ENCODE results near the gene BLOC1S5. TPM values are rescaled to one million over a fixed set of nuclear protein-coding genes. Genes with fewer than 3 reads are reported as not detected.
A peak's percentile ranks its signal among the peaks of the same experiment; 100 is the strongest.

The BLOC1S5 gene
- total and polyA plus RNA-seq, 4 experiments from 2014 or later = 23.0 to 36.3 (median 26.1) TPM

DNA sequence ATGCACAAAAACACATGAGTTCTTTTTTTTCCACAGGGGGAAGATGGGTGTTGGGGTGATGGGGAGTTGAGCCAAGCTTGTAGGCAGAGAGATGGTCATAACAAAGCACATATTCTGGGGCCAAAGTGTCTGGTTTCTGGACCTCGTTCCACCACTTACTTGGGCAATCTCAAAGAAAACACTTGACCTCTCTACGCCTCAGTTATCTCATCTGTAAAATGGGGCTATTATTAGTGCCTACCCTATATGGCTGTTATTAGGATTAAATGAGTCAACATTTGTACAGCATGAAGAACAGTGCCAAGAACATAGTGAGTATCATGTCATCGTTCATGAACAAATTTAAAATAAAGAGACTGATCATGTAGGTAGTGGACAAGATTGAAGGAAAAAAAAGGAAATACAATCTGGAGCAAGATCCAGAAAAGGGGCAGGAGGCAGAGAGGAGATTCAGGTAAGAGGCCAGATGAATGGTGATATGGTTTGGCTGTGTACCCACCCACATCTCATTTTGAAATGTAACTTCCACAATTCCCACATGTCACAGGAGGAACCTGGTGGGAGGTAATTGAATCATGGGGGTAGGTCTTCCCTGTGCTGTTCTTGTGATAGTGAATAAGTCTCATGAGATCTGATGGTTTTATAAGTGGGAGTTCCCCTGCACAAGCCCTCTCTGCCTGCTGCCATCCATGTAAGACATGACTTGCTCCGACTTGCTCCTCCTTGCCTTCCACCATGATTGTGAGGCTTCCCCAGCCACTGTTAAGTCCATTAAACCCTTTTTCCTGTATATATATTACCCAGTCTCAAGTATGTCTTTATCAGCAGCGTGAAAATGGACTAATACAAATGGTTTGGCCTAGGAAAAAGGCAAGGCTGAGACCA, 23.9 kb upstream of the BLOC1S5 start:
- intact Hi-C loops (cut with micrococcal nuclease) = no loop called here
- POLR2A ChIA-PET (ENCODE audit: partially characterized antibody) = no interaction called here
- peak overlapping the region in 1 of 7 donors; percentile 87 for H3K27ac Mint-ChIP-seq
- H3K27me3 ChIP-seq (ENCODE audit: insufficient read depth, low read length) = no peaks in the 10 kb centered on the region
- H3K9me3 ChIP-seq (ENCODE audit: control insufficient read depth in 1 of 2, low read length in 2 of 2) = peaks cover 0 to 5% of the 10 kb centered on the region in 2 donors
- H3K4me1 ChIP-seq (ENCODE audit: insufficient read depth, low read length) = no peaks in the 10 kb centered on the region
- peaks cover 0 to 5% (median 0%) of the 10 kb centered on the region in 8 donors for H3K9me3 Mint-ChIP-seq
- H3K36me3 Mint-ChIP-seq = peaks cover 61 to 65% of the 10 kb centered on the region in 2 donors
- no peak for DNase-seq
- no peak overlapping the region for H3K27ac ChIP-seq (ENCODE audit: low read depth, low read length)
- peaks cover 15% of the 10 kb centered on the region for H3K36me3 ChIP-seq (ENCODE audit: insufficient read depth, low read length)
- H3K4me3 Mint-ChIP-seq = peak overlapping the region in 1 of 8 donors; percentile 27
- H3K27me3 Mint-ChIP-seq = no peaks in the 10 kb centered on the region
- H3K4me3 ChIP-seq (ENCODE audit: low read length in 2 of 2) = no peak overlapping the region
- CTCF ChIA-PET (ENCODE audit: partially characterized antibody) = no interaction called here
- peaks cover 0 to 11% (median 6%) of the 10 kb centered on the region in 4 donors for H3K4me1 Mint-ChIP-seq

DNA sequence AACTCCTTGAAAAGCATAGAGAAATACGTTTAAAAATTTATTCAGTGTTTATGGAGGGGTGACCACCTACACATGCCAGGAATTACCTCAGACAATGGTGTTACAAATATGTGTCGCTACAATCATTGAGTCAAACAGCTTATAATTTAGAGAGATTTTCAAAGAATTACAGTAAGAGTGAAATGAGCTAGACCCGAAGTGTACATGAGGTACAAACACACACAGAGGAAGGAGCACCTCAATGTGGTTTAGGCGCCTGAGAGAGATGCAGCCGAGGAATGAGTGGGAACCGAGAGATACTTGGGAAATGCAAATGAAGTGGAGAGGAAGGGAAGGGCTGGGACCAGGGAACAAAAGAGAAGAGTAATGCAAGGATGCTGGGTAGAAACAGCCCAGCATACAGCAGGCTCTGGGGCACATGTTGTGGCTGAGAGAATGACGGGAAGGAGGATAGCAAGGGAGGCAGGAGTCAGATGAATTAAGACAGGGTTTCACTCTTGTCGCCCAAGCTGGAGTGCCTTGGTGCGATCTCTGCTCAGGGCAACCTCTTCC, 22.6 kb upstream of the BLOC1S5 start:
- no peak overlapping the region for H3K4me3 ChIP-seq (ENCODE audit: low read length in 2 of 2)
- no peaks in the 10 kb centered on the region for H3K4me1 ChIP-seq (ENCODE audit: insufficient read depth, low read length)
- Mint-ChIP-seq H3K27ac (peak overlapping the region in 2 of 7 donors; percentile 4 to 5), H3K36me3 (peaks cover 56 to 64% of the 10 kb centered on the region in 2 donors), H3K4me3 (no peak overlapping the region), H3K9me3 (peaks cover 0 to 5% (median 0%) of the 10 kb centered on the region in 8 donors), H3K4me1 (peaks cover 0 to 11% (median 3%) of the 10 kb centered on the region in 4 donors), H3K27me3 (no peaks in the 10 kb centered on the region)
- H3K27me3 ChIP-seq (ENCODE audit: insufficient read depth, low read length) = no peaks in the 10 kb centered on the region
- ChIA-PET POLR2A (ENCODE audit: partially characterized antibody) (no interaction called here), CTCF (ENCODE audit: partially characterized antibody) (no interaction called here)
- H3K27ac ChIP-seq (ENCODE audit: low read depth, low read length) = no peak overlapping the region
- H3K36me3 ChIP-seq (ENCODE audit: insufficient read depth, low read length) = peaks cover 15% of the 10 kb centered on the region
- intact Hi-C loops (cut with micrococcal nuclease) = no loop called here
- DNase-seq = no peak
- peaks cover 0 to 5% of the 10 kb centered on the region in 2 donors for H3K9me3 ChIP-seq (ENCODE audit: control insufficient read depth in 1 of 2, low read length in 2 of 2)

DNA sequence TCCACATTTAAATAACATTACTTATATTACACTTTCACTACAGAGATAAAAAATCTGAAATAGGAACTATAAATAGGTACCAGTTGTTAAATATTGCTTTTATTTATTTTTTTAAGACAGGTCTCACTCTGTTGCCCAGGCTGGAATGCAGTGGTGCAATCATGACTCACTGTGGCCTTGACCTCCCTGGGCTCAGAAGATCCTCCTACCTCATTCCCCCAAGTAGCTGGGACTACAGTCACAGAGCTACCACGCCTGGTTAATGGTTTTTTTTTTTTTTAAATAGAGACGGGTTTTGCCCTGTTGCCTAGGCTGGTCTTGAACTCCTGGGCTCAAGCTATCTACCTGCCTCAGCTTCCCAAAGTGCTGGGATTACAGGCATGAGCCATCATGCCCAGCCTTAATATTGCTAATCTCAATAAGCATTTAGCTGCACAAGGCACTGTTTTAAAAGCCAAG, 20.9 kb upstream of the BLOC1S5 start:
- H3K36me3 Mint-ChIP-seq = peaks cover 46 to 54% of the 10 kb centered on the region in 2 donors
- DNase-seq = no peak
- no peak overlapping the region for H3K27ac Mint-ChIP-seq

DNA sequence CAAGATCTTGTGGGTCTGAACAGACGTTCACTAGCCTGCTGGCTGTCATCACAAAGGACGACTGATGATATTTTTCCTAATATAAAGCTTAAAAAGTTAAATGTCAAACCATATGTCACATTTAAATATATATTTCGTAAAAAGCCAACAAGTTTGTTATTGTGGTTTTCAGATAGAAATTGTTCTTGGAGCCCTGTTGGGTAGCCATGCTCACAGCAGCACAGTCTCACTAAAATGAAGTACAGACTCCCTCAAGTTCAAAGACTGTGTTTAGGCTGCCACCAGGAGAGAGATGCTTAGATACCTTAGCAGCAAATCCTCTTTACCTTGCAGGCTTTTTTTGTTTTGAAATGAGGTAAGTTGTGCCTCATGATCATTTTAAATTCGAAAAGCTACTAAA, 20.4 kb upstream of the BLOC1S5 start:
- Histone ChIP-seq H3K4me3 (ENCODE audit: low read length in 2 of 2) (no peak overlapping the region), H3K27me3 (ENCODE audit: insufficient read depth, low read length) (no peaks in the 10 kb centered on the region), H3K36me3 (ENCODE audit: insufficient read depth, low read length) (peaks cover 14% of the 10 kb centered on the region), H3K27ac (ENCODE audit: low read depth, low read length) (no peak overlapping the region), H3K4me1 (ENCODE audit: insufficient read depth, low read length) (no peaks in the 10 kb centered on the region), H3K9me3 (ENCODE audit: control insufficient read depth in 1 of 2, low read length in 2 of 2) (no peaks in the 10 kb centered on the region)
- peaks cover 0 to 7% (median 3%) of the 10 kb centered on the region in 4 donors for H3K4me1 Mint-ChIP-seq
- ChIA-PET CTCF (ENCODE audit: partially characterized antibody) (no interaction called here), POLR2A (ENCODE audit: partially characterized antibody) (no interaction called here)
- DNase-seq = no peak
- peaks cover 49 to 57% of the 10 kb centered on the region in 2 donors for H3K36me3 Mint-ChIP-seq
- H3K9me3 Mint-ChIP-seq = peaks cover 0 to 3% (median 0%) of the 10 kb centered on the region in 8 donors
- H3K27ac Mint-ChIP-seq = no peak overlapping the region
- intact Hi-C loops (cut with micrococcal nuclease) = no loop called here
- no peak overlapping the region for H3K4me3 Mint-ChIP-seq
- H3K27me3 Mint-ChIP-seq = no peaks in the 10 kb centered on the region

More for the DNA sequence above, 20.9 kb upstream of the BLOC1S5 start:
- ChIA-PET POLR2A (ENCODE audit: partially characterized antibody) (no interaction called here), CTCF (ENCODE audit: partially characterized antibody) (no interaction called here)
- Histone ChIP-seq H3K4me3 (ENCODE audit: low read length in 2 of 2) (no peak overlapping the region), H3K4me1 (ENCODE audit: insufficient read depth, low read length) (no peaks in the 10 kb centered on the region), H3K27ac (ENCODE audit: low read depth, low read length) (no peak overlapping the region), H3K36me3 (ENCODE audit: insufficient read depth, low read length) (peaks cover 15% of the 10 kb centered on the region), H3K9me3 (ENCODE audit: control insufficient read depth in 1 of 2, low read length in 2 of 2) (no peaks in the 10 kb centered on the region), H3K27me3 (ENCODE audit: insufficient read depth, low read length) (no peaks in the 10 kb centered on the region)
- intact Hi-C loops (cut with micrococcal nuclease) = no loop called here
- Mint-ChIP-seq H3K4me1 (peaks cover 0 to 7% (median 3%) of the 10 kb centered on the region in 4 donors), H3K9me3 (peaks cover 0 to 3% (median 0%) of the 10 kb centered on the region in 8 donors), H3K4me3 (no peak overlapping the region), H3K27me3 (no peaks in the 10 kb centered on the region)

DNA sequence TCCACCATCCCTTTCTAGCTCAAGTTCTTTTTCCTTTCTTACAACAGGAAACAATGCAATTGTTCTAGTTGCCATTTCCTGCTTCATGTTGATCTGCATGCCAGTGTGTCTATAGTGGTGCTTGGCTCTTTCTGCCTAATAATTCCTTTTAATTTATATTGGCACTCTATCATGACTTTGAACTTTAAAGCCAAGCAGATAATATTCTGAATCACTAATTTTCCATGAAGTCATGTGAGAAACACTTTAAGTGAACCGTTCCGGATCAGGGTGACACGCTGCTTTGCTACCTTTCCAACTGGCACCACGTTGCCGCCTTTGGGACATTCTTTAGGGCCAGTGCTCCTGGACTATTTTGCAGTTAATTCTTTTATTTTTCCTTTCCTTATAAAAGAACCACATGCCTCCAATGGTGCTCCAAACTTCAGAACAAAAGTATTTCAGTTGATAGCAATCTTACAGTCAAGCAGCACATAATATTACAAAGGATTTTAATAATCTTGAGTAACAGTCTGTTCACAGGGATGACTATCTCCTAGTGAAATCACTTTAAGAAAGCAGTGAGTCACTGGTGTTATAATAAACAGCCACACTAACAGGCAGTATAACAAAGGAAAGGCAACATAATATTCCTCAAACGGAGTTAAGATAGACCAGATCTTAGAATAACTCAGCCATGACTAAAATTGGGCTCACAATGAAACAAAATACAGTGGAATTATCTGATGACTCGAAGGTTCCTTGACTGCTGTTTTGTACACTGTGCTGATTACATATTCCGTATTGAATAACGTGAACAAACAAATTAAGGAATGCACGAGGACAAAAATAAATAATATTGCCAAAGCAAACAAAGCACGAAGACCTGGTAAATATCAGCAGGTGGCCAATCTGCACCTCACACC, 19.0 kb upstream of the BLOC1S5 start:
- peaks cover 0 to 3% (median 0%) of the 10 kb centered on the region in 8 donors for H3K9me3 Mint-ChIP-seq
- Histone ChIP-seq H3K9me3 (ENCODE audit: control insufficient read depth in 1 of 2, low read length in 2 of 2) (no peaks in the 10 kb centered on the region), H3K36me3 (ENCODE audit: insufficient read depth, low read length) (no peaks in the 10 kb centered on the region), H3K27ac (ENCODE audit: low read depth, low read length) (no peak overlapping the region), H3K27me3 (ENCODE audit: insufficient read depth, low read length) (no peaks in the 10 kb centered on the region), H3K4me3 (ENCODE audit: low read length in 2 of 2) (no peak overlapping the region), H3K4me1 (ENCODE audit: insufficient read depth, low read length) (no peaks in the 10 kb centered on the region)
- peaks cover 0 to 7% (median 3%) of the 10 kb centered on the region in 4 donors for H3K4me1 Mint-ChIP-seq
- peak overlapping the region in 1 of 7 donors; percentile 17 for H3K27ac Mint-ChIP-seq
- no peaks in the 10 kb centered on the region for H3K27me3 Mint-ChIP-seq
- no peak overlapping the region for H3K4me3 Mint-ChIP-seq
- H3K36me3 Mint-ChIP-seq = peaks cover 39 to 48% of the 10 kb centered on the region in 2 donors
- intact Hi-C loops (cut with micrococcal nuclease) = no loop called here
- ChIA-PET CTCF (ENCODE audit: partially characterized antibody) (no interaction called here), POLR2A (ENCODE audit: partially characterized antibody) (no interaction called here)
- no peak for DNase-seq

DNA sequence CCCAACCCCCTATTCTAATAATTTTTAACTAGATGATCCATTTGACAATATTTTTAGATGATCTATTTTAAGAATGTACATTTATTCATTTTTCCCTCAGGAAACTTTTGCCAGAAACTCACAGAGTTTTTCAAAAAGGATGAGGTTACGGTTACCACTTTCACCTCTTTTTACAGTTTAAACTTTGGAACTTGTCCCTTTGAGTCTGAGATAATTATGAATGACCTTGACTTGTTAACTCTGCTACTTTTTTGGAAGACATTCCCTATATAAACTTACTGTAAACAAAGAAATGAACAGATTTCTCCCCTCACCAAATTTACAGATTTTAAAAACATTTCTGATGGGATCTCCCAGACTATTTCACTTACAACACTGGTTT, 18.4 kb upstream of the BLOC1S5 start:
- POLR2A ChIA-PET (ENCODE audit: partially characterized antibody) = no interaction called here

More for the DNA sequence above, 18.4 kb upstream of the BLOC1S5 start:
- CTCF ChIA-PET (ENCODE audit: partially characterized antibody) = no interaction called here
- Histone ChIP-seq H3K27me3 (ENCODE audit: insufficient read depth, low read length) (no peaks in the 10 kb centered on the region), H3K27ac (ENCODE audit: low read depth, low read length) (no peak overlapping the region), H3K36me3 (ENCODE audit: insufficient read depth, low read length) (no peaks in the 10 kb centered on the region), H3K4me3 (ENCODE audit: low read length in 2 of 2) (no peak overlapping the region), H3K4me1 (ENCODE audit: insufficient read depth, low read length) (no peaks in the 10 kb centered on the region), H3K9me3 (ENCODE audit: control insufficient read depth in 1 of 2, low read length in 2 of 2) (no peaks in the 10 kb centered on the region)
- Mint-ChIP-seq H3K9me3 (no peaks in the 10 kb centered on the region), H3K4me1 (peaks cover 0 to 5% (median 3%) of the 10 kb centered on the region in 4 donors), H3K27me3 (no peaks in the 10 kb centered on the region), H3K36me3 (peaks cover 38 to 43% of the 10 kb centered on the region in 2 donors), H3K4me3 (no peak overlapping the region), H3K27ac (no peak overlapping the region)
- intact Hi-C loops (cut with micrococcal nuclease) = no loop called here
- no peak for DNase-seq

Data from CD4-positive, alpha-beta memory T cell (primary cell).